Measurements from ENCODE around the gene LIPI.
"Not testable (repeated sequence)": the region's sequence is repeated elsewhere in the genome, so short reads cannot be mapped to it uniquely, and the experiment has no call there.

Gene LIPI

DNA sequence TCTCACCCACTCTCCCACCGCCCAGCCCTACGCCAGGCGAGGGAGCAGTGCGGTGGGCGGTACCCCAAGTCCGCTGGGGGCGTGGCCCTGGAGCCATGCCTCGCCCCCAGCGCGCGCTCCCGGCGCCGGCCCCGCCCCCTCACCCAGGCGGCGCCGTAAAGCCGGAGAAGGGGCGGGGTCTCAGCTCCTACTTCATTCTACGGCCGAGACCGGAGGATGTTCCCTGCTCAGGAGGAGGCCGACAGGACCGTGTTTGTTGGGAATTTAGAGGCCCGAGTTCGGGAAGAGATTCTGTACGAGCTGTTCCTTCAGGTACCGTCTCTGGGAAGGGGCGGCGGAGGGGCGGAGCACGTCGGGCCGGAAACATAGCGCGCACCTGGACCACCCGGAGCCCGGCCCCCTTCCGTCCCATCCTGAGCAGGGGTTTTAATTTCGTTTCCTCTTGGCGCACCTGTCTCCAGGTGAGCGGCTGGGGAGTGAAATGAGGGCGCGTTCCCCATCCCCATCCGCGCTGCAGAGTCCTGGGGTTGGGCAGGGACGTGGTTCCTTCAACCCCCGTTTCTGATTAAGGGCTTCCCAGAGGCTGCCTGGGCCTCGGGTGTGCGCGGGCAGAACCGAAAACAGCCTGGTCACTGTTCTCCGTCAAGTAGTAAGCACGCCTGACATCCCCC lies 5.4 kb upstream of the LIPI start, which contains the start of gene RBM11:
Gene RBM11, plus strand, starts transcription at position 187 of the 671 bp plus-strand sequence. Its CDS starts 30 bp downstream, at position 217.
- peak; percentile 18 for DNase-seq (ENCODE audit: low read depth)
- peak within 1 kb of the TSS; percentile 86 for H3K4me3 ChIP-seq (ENCODE audit: low read length)
- TF ChIP-seq, protein P1, sequence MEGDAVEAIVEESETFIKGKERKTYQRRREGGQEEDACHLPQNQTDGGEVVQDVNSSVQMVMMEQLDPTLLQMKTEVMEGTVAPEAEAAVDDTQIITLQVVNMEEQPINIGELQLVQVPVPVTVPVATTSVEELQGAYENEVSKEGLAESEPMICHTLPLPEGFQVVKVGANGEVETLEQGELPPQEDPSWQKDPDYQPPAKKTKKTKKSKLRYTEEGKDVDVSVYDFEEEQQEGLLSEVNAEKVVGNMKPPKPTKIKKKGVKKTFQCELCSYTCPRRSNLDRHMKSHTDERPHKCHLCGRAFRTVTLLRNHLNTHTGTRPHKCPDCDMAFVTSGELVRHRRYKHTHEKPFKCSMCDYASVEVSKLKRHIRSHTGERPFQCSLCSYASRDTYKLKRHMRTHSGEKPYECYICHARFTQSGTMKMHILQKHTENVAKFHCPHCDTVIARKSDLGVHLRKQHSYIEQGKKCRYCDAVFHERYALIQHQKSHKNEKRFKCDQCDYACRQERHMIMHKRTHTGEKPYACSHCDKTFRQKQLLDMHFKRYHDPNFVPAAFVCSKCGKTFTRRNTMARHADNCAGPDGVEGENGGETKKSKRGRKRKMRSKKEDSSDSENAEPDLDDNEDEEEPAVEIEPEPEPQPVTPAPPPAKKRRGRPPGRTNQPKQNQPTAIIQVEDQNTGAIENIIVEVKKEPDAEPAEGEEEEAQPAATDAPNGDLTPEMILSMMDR (conservative IDR thresholded peaks at IDR 0.05; ENCODE audit: low read depth, low read length): no peak

DNA sequence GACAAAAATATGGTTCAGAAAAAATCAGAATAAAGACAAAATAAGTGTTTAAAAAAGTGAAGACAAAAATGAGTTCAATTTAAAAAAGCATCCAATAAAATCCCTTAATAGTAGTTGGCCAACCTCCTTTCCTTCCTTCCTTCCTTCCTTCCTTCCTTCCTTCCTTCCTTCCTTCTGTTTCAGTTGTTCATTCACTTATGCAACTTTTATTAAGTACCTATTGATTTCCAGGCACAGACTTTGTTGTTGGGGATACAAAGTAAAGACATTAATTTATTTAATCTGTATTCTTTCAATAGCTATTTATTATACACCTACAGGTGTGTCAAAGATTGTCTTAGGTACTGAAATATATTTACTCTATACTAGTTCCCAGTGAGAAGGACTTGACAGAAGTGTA lies 2.4 kb upstream of the LIPI start:
- TF ChIP-seq, protein P1 (conservative IDR thresholded peaks at IDR 0.05; ENCODE audit: low read depth, low read length): no peak
- DNase-seq (ENCODE audit: low read depth): no peak
- no peak overlapping the region for H3K4me3 ChIP-seq (ENCODE audit: low read length)

DNA sequence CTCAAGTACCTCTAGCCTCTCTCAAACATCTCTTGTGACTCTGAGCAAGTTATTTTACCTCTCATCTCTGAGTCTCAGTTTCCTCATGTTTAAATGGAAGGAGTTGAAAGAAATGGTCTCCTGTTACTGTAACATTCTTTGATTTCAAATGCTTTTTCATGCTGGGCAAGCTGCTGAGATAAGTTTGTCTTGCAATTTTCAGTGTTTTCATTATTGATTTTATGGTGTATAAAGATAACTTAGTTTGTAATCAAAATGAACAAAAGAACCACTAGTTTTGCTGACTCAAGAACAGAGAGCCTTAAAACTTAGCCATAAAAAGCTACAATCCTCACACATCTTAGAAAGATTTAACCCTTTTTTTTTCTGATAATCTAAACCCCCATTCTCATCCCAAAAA lies 4.5 kb downstream of the LIPI start:
- TF ChIP-seq, protein P1 (conservative IDR thresholded peaks at IDR 0.05; ENCODE audit: low read depth, low read length): no peak
- H3K4me3 ChIP-seq (ENCODE audit: low read length): no peak overlapping the region
- DNase-seq (ENCODE audit: low read depth): no peak

DNA sequence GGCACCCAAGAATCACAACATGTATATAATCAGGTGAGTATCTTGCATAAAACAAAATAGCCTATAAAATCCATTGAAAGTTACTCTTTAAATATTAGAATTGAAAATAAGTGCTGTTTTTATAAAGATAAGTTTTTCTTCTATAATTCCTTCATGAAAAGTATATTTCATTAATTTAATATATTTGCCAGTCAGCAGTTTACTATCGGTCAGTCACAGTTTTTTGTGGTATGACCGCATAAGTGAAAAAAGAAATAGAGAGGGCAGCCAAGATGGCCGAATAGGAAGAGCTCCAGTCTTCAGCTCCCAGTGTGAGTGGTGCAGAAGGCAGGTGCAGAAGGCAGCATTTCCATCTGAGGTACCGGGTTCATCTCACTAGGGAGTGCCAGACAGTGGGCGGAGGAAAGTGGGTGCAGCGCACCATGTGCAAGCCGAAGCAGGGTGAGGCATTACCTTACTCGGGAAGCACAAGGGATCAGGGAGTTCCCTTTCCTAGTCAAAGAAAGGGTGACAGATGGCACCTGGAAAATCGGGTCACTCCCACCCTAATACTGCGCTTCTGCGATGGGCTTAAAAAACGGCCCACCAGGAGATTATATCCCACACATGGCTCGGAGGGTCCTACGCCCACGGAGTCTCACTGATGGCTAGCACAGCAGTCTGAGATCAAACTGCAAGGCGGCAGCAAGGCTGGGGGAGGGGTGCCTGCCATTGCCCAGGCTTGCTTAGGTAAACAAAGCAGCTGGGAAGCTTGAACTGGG lies 44.1 kb downstream of the LIPI start:
- not testable (repeated sequence) for DNase-seq (ENCODE audit: low read depth); H3K4me3 ChIP-seq (ENCODE audit: low read length)

DNA sequence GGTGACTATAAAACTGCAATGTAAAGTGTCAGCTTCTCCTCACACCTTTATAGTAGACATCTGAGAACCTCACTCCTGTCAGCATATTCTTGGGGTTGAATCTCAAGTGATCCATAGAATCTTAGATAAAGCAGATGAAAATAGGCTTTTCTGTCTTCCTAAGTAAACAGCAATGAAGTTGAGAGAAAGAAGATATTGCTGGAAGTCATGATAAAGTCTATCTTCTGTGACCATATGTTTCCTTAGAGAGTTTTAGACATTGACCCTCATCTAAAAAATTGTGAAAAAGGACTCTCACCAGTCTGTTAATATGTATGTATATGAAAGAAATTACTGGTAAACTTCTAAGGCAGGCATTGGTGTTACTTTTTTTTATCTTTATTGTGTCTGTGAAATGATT lies 66.8 kb downstream of the LIPI start:
- no peak overlapping the region for H3K4me3 ChIP-seq (ENCODE audit: low read length)

DNA sequence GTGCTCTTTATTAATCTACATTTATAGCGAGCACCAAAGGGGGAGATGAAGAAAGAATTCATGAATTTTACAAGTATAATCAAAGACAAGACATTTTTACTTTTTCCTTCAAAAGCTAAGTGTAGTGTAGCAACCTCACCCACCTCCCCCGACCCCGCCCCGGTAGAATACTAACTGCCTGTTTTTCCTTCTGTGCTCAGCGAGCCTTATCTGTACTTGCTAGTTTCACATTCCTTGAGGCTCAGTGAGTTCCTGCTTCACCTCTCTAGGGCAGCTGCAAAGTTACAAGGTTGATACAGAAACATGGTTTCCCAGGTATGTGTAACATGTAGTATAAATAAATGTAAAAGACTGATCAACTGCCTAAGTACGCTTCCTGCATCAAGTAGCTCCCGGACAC lies 86.5 kb downstream of the LIPI start:
- TF ChIP-seq, protein P1 (conservative IDR thresholded peaks at IDR 0.05; ENCODE audit: low read depth, low read length): no peak
- no peak overlapping the region for H3K4me3 ChIP-seq (ENCODE audit: low read length)
- no peak for DNase-seq (ENCODE audit: low read depth)

More for the DNA sequence above, 66.8 kb downstream of the LIPI start:
- TF ChIP-seq, protein P1 (conservative IDR thresholded peaks at IDR 0.05; ENCODE audit: low read depth, low read length): no peak
- DNase-seq (ENCODE audit: low read depth): no peak

DNA sequence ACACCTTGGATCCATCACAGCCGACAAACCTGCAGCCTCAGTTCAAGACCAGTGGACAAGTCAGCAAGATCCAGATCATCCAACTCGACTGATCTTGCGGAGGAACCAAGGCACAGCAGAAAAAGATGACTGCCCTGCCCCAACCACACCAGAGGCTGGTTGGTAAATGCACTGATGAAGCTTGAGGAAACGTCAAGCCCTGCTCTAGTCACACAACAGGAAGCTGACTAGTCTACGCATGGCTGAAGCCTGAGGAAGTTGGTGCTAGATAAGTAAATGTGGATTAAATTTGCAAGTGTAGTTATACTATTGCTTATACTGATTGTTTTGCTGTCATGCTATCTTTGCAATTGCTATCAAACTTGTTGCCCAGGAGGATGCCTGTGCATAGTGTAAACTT lies 89.0 kb downstream of the LIPI start:
- no peak overlapping the region for H3K4me3 ChIP-seq (ENCODE audit: low read length)
- no peak for DNase-seq (ENCODE audit: low read depth)
- TF ChIP-seq, protein P1 (conservative IDR thresholded peaks at IDR 0.05; ENCODE audit: low read depth, low read length): no peak
